22Rv1 (cell line): ENCODE results near the gene IGSF21.

Source experiments
- ZFX ChIP-seq: fragments of 450-650 bp; IDR thresholded peaks from 2 replicates; pipeline ENCODE4 v1.6.1; 2017; ENCODE audit warnings: antibody characterized with exemption, borderline replicate concordance
- TF ChIP-seq, protein P1 (sequence below): fragments of 450-650 bp; IDR thresholded peaks from 2 replicates; pipeline ENCODE4 v1.5.1; 2017; ENCODE audit warnings: mild to moderate bottlenecking

DNA sequence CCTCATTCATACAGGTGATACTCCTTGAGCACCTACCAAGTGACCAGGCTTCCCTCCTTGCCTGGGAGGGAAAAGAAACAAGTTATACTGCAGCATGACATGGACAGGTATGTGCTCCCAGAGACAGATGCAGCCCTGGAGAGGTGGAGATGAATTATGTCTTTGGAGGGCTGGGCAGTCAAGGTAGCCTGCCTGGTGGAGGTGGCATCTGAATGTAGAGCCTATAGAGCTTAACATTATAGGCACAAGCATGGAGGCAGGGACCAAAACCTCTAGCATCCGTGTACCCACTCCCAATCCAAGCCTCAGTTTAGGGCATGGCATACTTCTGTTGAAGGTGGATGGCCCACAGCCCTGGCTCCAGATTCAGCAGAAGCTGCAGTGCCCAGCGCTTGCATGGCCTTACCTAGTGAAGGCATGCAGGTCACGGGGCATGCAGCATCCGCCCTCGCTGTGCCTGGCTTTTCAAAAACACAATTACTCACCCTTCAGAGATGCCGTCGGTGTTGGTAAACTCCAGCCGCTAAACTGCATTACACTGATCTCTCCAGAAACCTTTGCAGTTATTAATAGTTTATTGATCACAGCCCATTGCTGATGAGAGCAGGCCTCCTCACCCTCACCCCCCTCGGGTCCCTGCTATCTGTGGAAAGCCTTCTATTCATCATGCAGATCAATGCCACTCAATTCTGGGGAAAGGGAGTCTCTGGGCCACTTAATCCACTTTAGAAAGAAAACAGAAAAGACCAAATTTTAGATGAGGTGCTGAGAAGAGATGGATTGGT, 222.1 kb downstream of the IGSF21 start:
- TF ChIP-seq, protein P1, sequence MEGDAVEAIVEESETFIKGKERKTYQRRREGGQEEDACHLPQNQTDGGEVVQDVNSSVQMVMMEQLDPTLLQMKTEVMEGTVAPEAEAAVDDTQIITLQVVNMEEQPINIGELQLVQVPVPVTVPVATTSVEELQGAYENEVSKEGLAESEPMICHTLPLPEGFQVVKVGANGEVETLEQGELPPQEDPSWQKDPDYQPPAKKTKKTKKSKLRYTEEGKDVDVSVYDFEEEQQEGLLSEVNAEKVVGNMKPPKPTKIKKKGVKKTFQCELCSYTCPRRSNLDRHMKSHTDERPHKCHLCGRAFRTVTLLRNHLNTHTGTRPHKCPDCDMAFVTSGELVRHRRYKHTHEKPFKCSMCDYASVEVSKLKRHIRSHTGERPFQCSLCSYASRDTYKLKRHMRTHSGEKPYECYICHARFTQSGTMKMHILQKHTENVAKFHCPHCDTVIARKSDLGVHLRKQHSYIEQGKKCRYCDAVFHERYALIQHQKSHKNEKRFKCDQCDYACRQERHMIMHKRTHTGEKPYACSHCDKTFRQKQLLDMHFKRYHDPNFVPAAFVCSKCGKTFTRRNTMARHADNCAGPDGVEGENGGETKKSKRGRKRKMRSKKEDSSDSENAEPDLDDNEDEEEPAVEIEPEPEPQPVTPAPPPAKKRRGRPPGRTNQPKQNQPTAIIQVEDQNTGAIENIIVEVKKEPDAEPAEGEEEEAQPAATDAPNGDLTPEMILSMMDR, result no peak
- no peak for TF ChIP-seq ZFX
